ENCODE data around the gene ALDH1A1.
A peak's percentile ranks its signal among the peaks of the same experiment; 100 is the strongest.

Gene ALDH1A1

GRCh38 chr9:72915659-72916058 is 37.2 kb downstream of the ALDH1A1 start:
- no peak overlapping the region for H3K4me3 Mint-ChIP-seq
- H3K27me3 Mint-ChIP-seq (ENCODE audit: low read depth, poor library complexity), result no peaks in the 10 kb centered on the region
- no peak for DNase-seq
- H3K27ac Mint-ChIP-seq, result no peak overlapping the region
- TF ChIP-seq, protein P1, sequence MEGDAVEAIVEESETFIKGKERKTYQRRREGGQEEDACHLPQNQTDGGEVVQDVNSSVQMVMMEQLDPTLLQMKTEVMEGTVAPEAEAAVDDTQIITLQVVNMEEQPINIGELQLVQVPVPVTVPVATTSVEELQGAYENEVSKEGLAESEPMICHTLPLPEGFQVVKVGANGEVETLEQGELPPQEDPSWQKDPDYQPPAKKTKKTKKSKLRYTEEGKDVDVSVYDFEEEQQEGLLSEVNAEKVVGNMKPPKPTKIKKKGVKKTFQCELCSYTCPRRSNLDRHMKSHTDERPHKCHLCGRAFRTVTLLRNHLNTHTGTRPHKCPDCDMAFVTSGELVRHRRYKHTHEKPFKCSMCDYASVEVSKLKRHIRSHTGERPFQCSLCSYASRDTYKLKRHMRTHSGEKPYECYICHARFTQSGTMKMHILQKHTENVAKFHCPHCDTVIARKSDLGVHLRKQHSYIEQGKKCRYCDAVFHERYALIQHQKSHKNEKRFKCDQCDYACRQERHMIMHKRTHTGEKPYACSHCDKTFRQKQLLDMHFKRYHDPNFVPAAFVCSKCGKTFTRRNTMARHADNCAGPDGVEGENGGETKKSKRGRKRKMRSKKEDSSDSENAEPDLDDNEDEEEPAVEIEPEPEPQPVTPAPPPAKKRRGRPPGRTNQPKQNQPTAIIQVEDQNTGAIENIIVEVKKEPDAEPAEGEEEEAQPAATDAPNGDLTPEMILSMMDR (IDR thresholded peaks at IDR 0.05), result no peak
- no peaks in the 10 kb centered on the region for H3K36me3 Mint-ChIP-seq (ENCODE audit: low read depth)
- no peaks in the 10 kb centered on the region for H3K4me1 Mint-ChIP-seq
- no peaks in the 10 kb centered on the region for H3K9me3 Mint-ChIP-seq

GRCh38 chr9:72914750-72915149 is 38.1 kb downstream of the ALDH1A1 start:
- DNase-seq, result no peak
- Mint-ChIP-seq H3K4me1 (no peaks in the 10 kb centered on the region), H3K36me3 (ENCODE audit: low read depth) (no peaks in the 10 kb centered on the region), H3K27ac (no peak overlapping the region), H3K27me3 (ENCODE audit: low read depth, poor library complexity) (no peaks in the 10 kb centered on the region), H3K9me3 (no peaks in the 10 kb centered on the region), H3K4me3 (no peak overlapping the region)
- TF ChIP-seq, protein P1 (IDR thresholded peaks at IDR 0.05), result no peak

GRCh38 chr9:72913382-72914009 is 39.4 kb downstream of the ALDH1A1 start:
- Mint-ChIP-seq H3K27me3 (ENCODE audit: low read depth, poor library complexity) (no peaks in the 10 kb centered on the region), H3K27ac (no peak overlapping the region), H3K4me3 (no peak overlapping the region), H3K4me1 (no peaks in the 10 kb centered on the region), H3K36me3 (ENCODE audit: low read depth) (no peaks in the 10 kb centered on the region), H3K9me3 (no peaks in the 10 kb centered on the region)
- no peak for DNase-seq
- TF ChIP-seq, protein P1 (IDR thresholded peaks at IDR 0.05), result no peak

- Mint-ChIP-seq H3K36me3 (ENCODE audit: low read depth) (no peaks in the 10 kb centered on the region), H3K27me3 (ENCODE audit: low read depth, poor library complexity) (no peaks in the 10 kb centered on the region)
Observed at GRCh38 chr9:72912476-72913381, 40.1 kb downstream of the ALDH1A1 start.

DNA sequence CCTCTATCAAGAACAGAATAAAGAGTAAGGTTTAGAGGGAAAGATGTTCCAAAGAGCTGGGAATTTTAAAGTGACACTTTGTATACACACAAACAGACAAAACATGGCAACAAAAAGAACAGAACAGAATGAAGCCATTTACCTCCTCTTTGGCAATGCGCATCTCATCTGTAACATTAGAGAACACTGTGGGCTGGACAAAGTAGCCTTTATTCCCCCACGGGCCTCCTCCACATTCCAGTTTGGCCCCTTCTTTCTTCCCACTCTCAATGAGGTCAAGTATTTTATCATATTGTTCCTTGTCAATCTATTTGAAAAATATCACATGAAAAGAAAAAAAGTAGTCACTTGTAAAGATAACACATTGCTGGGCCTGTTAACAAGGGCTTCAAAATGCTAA is 41.0 kb downstream of the ALDH1A1 start:
- Mint-ChIP-seq H3K27me3 (ENCODE audit: low read depth, poor library complexity) (no peaks in the 10 kb centered on the region), H3K27ac (no peak overlapping the region), H3K4me3 (no peak overlapping the region), H3K9me3 (no peaks in the 10 kb centered on the region), H3K36me3 (ENCODE audit: low read depth) (no peaks in the 10 kb centered on the region), H3K4me1 (no peaks in the 10 kb centered on the region)
- no peak for DNase-seq
- TF ChIP-seq, protein P1 (IDR thresholded peaks at IDR 0.05), result no peak

More at GRCh38 chr9:72912476-72913381, 40.1 kb downstream of the ALDH1A1 start:
- Mint-ChIP-seq H3K27ac (peak overlapping the region; percentile 78), H3K4me1 (no peaks in the 10 kb centered on the region), H3K9me3 (no peaks in the 10 kb centered on the region), H3K4me3 (no peak overlapping the region)
- DNase-seq, result no peak
- TF ChIP-seq, protein P1 (IDR thresholded peaks at IDR 0.05), result no peak
